IMR-90 (cell line): ENCODE measurements around the gene CACNA1D. TPM values are rescaled to one million over a fixed set of nuclear protein-coding genes. Genes with fewer than 3 reads are reported as not detected.

Experiments used
- ATAC-seq: fragments of 200-7000 bp; cut with Tn5 transposase; 2 replicates; pipeline ENCODE4 v1.9.1; 2020; ENCODE audit warnings: low read depth, mild to moderate bottlenecking, moderate library complexity
- BruUV-seq: library from RNA; stranded (reverse); fragments of 400-500 nt; replicated peaks from 2 replicates; lab custom pipeline; 2021; lab: Mats Ljungman, UMichigan
- CTCF ChIA-PET: fragments of 300-600 bp; formaldehyde crosslinking; extraction: SDS; loops from one replicate; lab custom pipeline; 2021; ENCODE audit warnings: antibody characterized with exemption; lab: Yijun Ruan, JAX
- POLR2A ChIA-PET: fragments of 300-600 bp; sonication (Branson Sonifier 250); formaldehyde crosslinking; loops from one replicate; lab custom pipeline; 2022; ENCODE audit warnings: antibody characterized with exemption; ENCODE audit not compliant: unreplicated experiment; lab: Charles Lee
- DNase-seq: peaks from one replicate; pipeline ENCODE4 v3.0.0; 2013
- H2AFZ ChIP-seq: replicated peaks from 2 replicates; pipeline ENCODE3; 2013; ENCODE audit warnings: low read length, mild to moderate bottlenecking; ENCODE audit not compliant: poor library complexity
- H2AK5ac ChIP-seq: 2 replicates; pipeline ENCODE4 v1.6.1; 2013; ENCODE audit warnings: low read depth, low read length, inconsistent platforms
- H2AK9ac ChIP-seq: replicated peaks from 2 replicates; pipeline ENCODE3; 2013; ENCODE audit warnings: mild to moderate bottlenecking, low read depth, low read length, moderate library complexity; ENCODE audit not compliant: poor library complexity
- H2BK120ac ChIP-seq: 2 replicates; pipeline ENCODE4 v1.6.1; 2013; ENCODE audit warnings: low read depth, low read length, inconsistent platforms
- H2BK15ac ChIP-seq: 3 replicates; pipeline ENCODE4 v1.6.1; 2013; ENCODE audit warnings: low read depth, low read length, inconsistent platforms
- H2BK20ac ChIP-seq: 2 replicates; pipeline ENCODE4 v1.6.1; 2013; ENCODE audit warnings: low read depth, mild to moderate bottlenecking, inconsistent platforms, low read length, moderate library complexity
- H2BK5ac ChIP-seq: 2 replicates; pipeline ENCODE4 v1.6.1; 2013; ENCODE audit warnings: mild to moderate bottlenecking, low read depth, low read length, inconsistent platforms; ENCODE audit not compliant: poor library complexity, severe bottlenecking
- H3K14ac ChIP-seq: replicated peaks from 2 replicates; pipeline ENCODE4 v1.6.1; 2013; ENCODE audit warnings: low read depth, low read length, inconsistent platforms
- H3K18ac ChIP-seq: 2 replicates; pipeline ENCODE4 v1.6.1; 2013; ENCODE audit warnings: low read depth, low read length, control low read depth
- H3K23ac ChIP-seq: 2 replicates; pipeline ENCODE4 v1.6.1; 2013; ENCODE audit warnings: low read depth, low read length, inconsistent platforms
- H3K27ac ChIP-seq: 2 replicates; pipeline ENCODE4 v1.5.1; 2013; ENCODE audit warnings: mild to moderate bottlenecking, control low read depth, low read length; ENCODE audit not compliant: insufficient read depth
- H3K27me3 ChIP-seq: 2 replicates; pipeline ENCODE4 v1.6.1; 2013; ENCODE audit warnings: low read length; ENCODE audit not compliant: control insufficient read depth, insufficient read depth
- H3K36me3 ChIP-seq: 2 replicates; pipeline ENCODE4 v1.6.1; 2013; ENCODE audit warnings: low read length, mixed read lengths; ENCODE audit not compliant: control insufficient read depth, insufficient read depth
- H3K4ac ChIP-seq: 2 replicates; pipeline ENCODE4 v1.6.1; 2013; ENCODE audit warnings: low read depth, low read length, inconsistent platforms
- H3K4me1 ChIP-seq: 2 replicates; pipeline ENCODE4 v1.6.1; 2013; ENCODE audit warnings: low read length, mixed read lengths; ENCODE audit not compliant: control insufficient read depth, insufficient read depth
- H3K4me2 ChIP-seq: 2 replicates; pipeline ENCODE4 v1.6.1; 2013; ENCODE audit warnings: low read depth, mild to moderate bottlenecking, control low read depth, low read length, moderate library complexity
- H3K4me3 ChIP-seq: 2 replicates; pipeline ENCODE4 v1.5.1; 2013; ENCODE audit warnings: low read depth, mild to moderate bottlenecking, control low read depth, low read length, moderate library complexity; ENCODE audit not compliant: insufficient read depth
- H3K56ac ChIP-seq: 2 replicates; pipeline ENCODE4 v1.6.1; 2013; ENCODE audit warnings: low read length, inconsistent platforms; ENCODE audit not compliant: insufficient read depth; ENCODE audit errors: extremely low read depth
- H3K79me1 ChIP-seq, 2 experiments: 2 replicates each; pipeline ENCODE4 v1.6.1; 2013; ENCODE audit warnings: low read length in 2 of 2, inconsistent platforms in 1 of 2, low read depth in 1 of 2
- H3K9ac ChIP-seq: 2 replicates; pipeline ENCODE4 v1.6.1; 2013; ENCODE audit warnings: low read depth, low read length, control low read depth
- H3K9me1 ChIP-seq: 2 replicates; pipeline ENCODE4 v1.6.1; 2013; ENCODE audit warnings: low read length, inconsistent platforms; ENCODE audit not compliant: insufficient read depth
- H3K9me3 ChIP-seq: 2 replicates; pipeline ENCODE4 v1.6.1; 2013; ENCODE audit warnings: low read length; ENCODE audit not compliant: control insufficient read depth, insufficient read depth
- H4K20me1 ChIP-seq: 2 replicates; pipeline ENCODE4 v1.6.1; 2013; ENCODE audit warnings: low read length, inconsistent platforms; ENCODE audit not compliant: insufficient read depth
- H4K5ac ChIP-seq: 2 replicates; pipeline ENCODE4 v1.6.1; 2013; ENCODE audit warnings: mild to moderate bottlenecking, low read depth, low read length, control low read depth
- H4K8ac ChIP-seq, 2 experiments: 2 replicates each; pipeline ENCODE4 v1.6.1; 2013; ENCODE audit warnings: low read depth in 2 of 2, low read length in 2 of 2, control low read depth in 1 of 2, inconsistent platforms in 1 of 2
- H4K91ac ChIP-seq: 2 replicates; pipeline ENCODE4 v1.6.1; 2013; ENCODE audit warnings: low read depth, low read length, inconsistent platforms; ENCODE audit not compliant: insufficient read depth
- CTCF ChIP-seq: conservative IDR thresholded peaks from 2 replicates; pipeline ENCODE4 v1.5.1; 2012; ENCODE audit warnings: mild to moderate bottlenecking, low read depth, low read length, improper control_type of control experiment
- MAFK ChIP-seq: IDR thresholded peaks from 2 replicates; pipeline ENCODE4 v1.6.1; 2012; ENCODE audit warnings: low read depth, low read length, improper control_type of control experiment
- RCOR1 ChIP-seq: IDR thresholded peaks from 2 replicates; pipeline ENCODE4 v1.6.1; 2012; ENCODE audit warnings: mild to moderate bottlenecking, low read length, improper control_type of control experiment; ENCODE audit not compliant: insufficient replicate concordance
- USF2 ChIP-seq: fragments of 150-350 bp; IDR thresholded peaks from 2 replicates; pipeline ENCODE4 v1.6.1; 2017; ENCODE audit warnings: mild to moderate bottlenecking, antibody characterized with exemption, low read length, low read depth
- WGBS, 2 experiments: methylation state at CpG; one replicate each; pipeline versions ENCODE4 v1.1.5 to v1.1.7; 2013; ENCODE audit warnings: missing lambda C conversion rate in 2 of 2; ENCODE audit not compliant: insufficient read length in 1 of 2; ENCODE audit errors: extremely low coverage in 2 of 2; 5-methylcytosine and 5-hydroxymethylcytosine counted together
- dilution Hi-C: fragments of 300-500 bp; cut with HindIII; formaldehyde crosslinking; loops from one replicate; pipeline ENCODE4 v1.14.3; 2018; ENCODE audit warnings: low sequenced_read_pairs; ENCODE audit not compliant: unreplicated experiment
- in situ Hi-C: fragments of 300-500 bp; cut with MboI; formaldehyde crosslinking; loops from 3 replicates; pipeline ENCODE4 v1.14.3; 2019; ENCODE audit warnings: low sequenced_read_pairs, inconsistent platforms, mixed read lengths
- intact Hi-C: fragments of 100-400 bp; cut with micrococcal nuclease; formaldehyde crosslinking; loops from 2 replicates; pipeline ENCODE4 v1.10.0; 2022
- polyA plus RNA-seq, 3 experiments: library from polyadenylated mRNA; depleted of rRNA; stranded (reverse); fragments of >200 nt; gene quantifications; 2 replicates each; pipeline ENCODE4 v1.2.3, GENCODE V29; 2012; ENCODE audit warnings: low replicate concordance in 1 of 3
- total RNA-seq: library from RNA; depleted of rRNA; stranded (reverse); fragments of >200 nt; gene quantifications from 2 replicates; pipeline ENCODE4 v1.2.3, GENCODE V29; 2012

Gene CACNA1D
- total and polyA plus RNA-seq, 2 of the 4 experiments (the other 2 are of a cell fraction), result 0.07 TPM; not detected in 1

- Histone ChIP-seq H4K20me1 (no peaks in the 10 kb centered on the region), H3K56ac (no peak overlapping the region), H2AK5ac (no peak overlapping the region), H3K14ac (no peak overlapping the region), H3K9me1 (no peaks in the 10 kb centered on the region), H3K4ac (no peak overlapping the region), H3K79me1 (no peaks in the 10 kb centered on the region), H4K91ac (no peak overlapping the region), H2BK15ac (no peak overlapping the region), H3K27me3 (peaks cover 11% of the 10 kb centered on the region), H4K8ac (no peak overlapping the region), H3K36me3 (no peaks in the 10 kb centered on the region), H3K18ac (no peak overlapping the region), H3K27ac (no peak overlapping the region), H3K9ac (no peak overlapping the region), H3K4me1 (no peaks in the 10 kb centered on the region), H3K4me2 (no peak overlapping the region), H2BK120ac (no peak overlapping the region), H2BK5ac (no peak overlapping the region), H3K4me3 (no peak overlapping the region), H4K5ac (no peak overlapping the region), H2BK20ac (no peak overlapping the region), H3K9me3 (no peaks in the 10 kb centered on the region), H2AK9ac (no peak overlapping the region), H3K23ac (no peak overlapping the region), H2AFZ (no peak overlapping the region)
- dilution Hi-C loops, result no loop called here
- ChIA-PET POLR2A (no interaction called here), CTCF (no interaction called here)
- TF ChIP-seq CTCF (no peak), USF2 (no peak), RCOR1 (no peak), MAFK (no peak)
- intact Hi-C loops, result no loop called here
- ATAC-seq, result no peak
- no CpG with 5 or more reads among the region's 4 CpGs for WGBS, 2 experiments
- in situ Hi-C loops, result no loop called here
- no TSS peak for BruUV-seq
- DNase-seq, result no peak
Measured at GRCh38 chr3:53815067-53815466, 320.7 kb downstream of the CACNA1D start.
